SK-N-SH (cell line): ENCODE results near the gene KLLN.

Source experiments
- CHD2 ChIP-seq: fragments of 150-350 bp; IDR thresholded peaks from 2 replicates; pipeline ENCODE4 v1.6.1; 2018; ENCODE audit warnings: low read length; ENCODE audit not compliant: partially characterized antibody
- EP300 ChIP-seq, 2 experiments: IDR thresholded peaks; 2 replicates each; pipeline versions ENCODE4 v1.4.0 to v1.6.1; 2012; ENCODE audit warnings: borderline replicate concordance in 1 of 2, low read depth in 1 of 2, low read length in 1 of 2
- EZH2phosphoT487 ChIP-seq: fragments of 200-600 bp; sonication (generic); IDR thresholded peaks from 2 replicates; pipeline ENCODE4 v1.6.1; 2017; ENCODE audit warnings: low read depth, mixed run types, mild to moderate bottlenecking, antibody characterized with exemption, moderate library complexity, borderline replicate concordance
- FOSL2 ChIP-seq: IDR thresholded peaks from 2 replicates; pipeline ENCODE4 v1.4.0; 2012; ENCODE audit warnings: low read depth, mild to moderate bottlenecking, moderate library complexity, borderline replicate concordance
- TEAD4 ChIP-seq: IDR thresholded peaks from 2 replicates; pipeline ENCODE4 v1.4.0; 2012; ENCODE audit warnings: mild to moderate bottlenecking, borderline replicate concordance; ENCODE audit not compliant: insufficient read depth
- USF1 ChIP-seq: IDR thresholded peaks from 2 replicates; pipeline ENCODE4 v1.4.0; 2012; ENCODE audit warnings: low read depth, borderline replicate concordance
- ZBTB33 ChIP-seq: IDR thresholded peaks from 2 replicates; pipeline ENCODE4 v1.4.0; 2012; ENCODE audit warnings: low read depth, borderline replicate concordance
- TF ChIP-seq, protein P1 (sequence below): fragments of 200-600 bp; sonication (generic); IDR thresholded peaks from 2 replicates; pipeline ENCODE4 v1.6.1; 2017; ENCODE audit warnings: antibody characterized with exemption, mild to moderate bottlenecking, moderate library complexity
- TF ChIP-seq, protein P2 (sequence below): fragments of 150-350 bp; IDR thresholded peaks from 2 replicates; pipeline ENCODE4 v1.6.1; 2017; ENCODE audit warnings: antibody characterized with exemption, low read length, low read depth, borderline replicate concordance
- TF ChIP-seq, protein P3 (sequence below): IDR thresholded peaks from 2 replicates; pipeline ENCODE4; 2012

GRCh38 chr10:87841186-87841585, 22.1 kb downstream of the KLLN start:
- TF ChIP-seq, protein P1, sequence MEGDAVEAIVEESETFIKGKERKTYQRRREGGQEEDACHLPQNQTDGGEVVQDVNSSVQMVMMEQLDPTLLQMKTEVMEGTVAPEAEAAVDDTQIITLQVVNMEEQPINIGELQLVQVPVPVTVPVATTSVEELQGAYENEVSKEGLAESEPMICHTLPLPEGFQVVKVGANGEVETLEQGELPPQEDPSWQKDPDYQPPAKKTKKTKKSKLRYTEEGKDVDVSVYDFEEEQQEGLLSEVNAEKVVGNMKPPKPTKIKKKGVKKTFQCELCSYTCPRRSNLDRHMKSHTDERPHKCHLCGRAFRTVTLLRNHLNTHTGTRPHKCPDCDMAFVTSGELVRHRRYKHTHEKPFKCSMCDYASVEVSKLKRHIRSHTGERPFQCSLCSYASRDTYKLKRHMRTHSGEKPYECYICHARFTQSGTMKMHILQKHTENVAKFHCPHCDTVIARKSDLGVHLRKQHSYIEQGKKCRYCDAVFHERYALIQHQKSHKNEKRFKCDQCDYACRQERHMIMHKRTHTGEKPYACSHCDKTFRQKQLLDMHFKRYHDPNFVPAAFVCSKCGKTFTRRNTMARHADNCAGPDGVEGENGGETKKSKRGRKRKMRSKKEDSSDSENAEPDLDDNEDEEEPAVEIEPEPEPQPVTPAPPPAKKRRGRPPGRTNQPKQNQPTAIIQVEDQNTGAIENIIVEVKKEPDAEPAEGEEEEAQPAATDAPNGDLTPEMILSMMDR: no peak
- TF ChIP-seq EP300 (IDR thresholded peaks at IDR 0.05; ENCODE audit: borderline replicate concordance in 1 of 2, low read depth in 1 of 2, low read length in 1 of 2) (no peak), ZBTB33 (no peak), TEAD4 (no peak), CHD2 (no peak), EZH2phosphoT487 (no peak), USF1 (no peak), FOSL2 (no peak)
- TF ChIP-seq, protein P2, sequence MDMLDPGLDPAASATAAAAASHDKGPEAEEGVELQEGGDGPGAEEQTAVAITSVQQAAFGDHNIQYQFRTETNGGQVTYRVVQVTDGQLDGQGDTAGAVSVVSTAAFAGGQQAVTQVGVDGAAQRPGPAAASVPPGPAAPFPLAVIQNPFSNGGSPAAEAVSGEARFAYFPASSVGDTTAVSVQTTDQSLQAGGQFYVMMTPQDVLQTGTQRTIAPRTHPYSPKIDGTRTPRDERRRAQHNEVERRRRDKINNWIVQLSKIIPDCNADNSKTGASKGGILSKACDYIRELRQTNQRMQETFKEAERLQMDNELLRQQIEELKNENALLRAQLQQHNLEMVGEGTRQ: no peak
- TF ChIP-seq, protein P3, sequence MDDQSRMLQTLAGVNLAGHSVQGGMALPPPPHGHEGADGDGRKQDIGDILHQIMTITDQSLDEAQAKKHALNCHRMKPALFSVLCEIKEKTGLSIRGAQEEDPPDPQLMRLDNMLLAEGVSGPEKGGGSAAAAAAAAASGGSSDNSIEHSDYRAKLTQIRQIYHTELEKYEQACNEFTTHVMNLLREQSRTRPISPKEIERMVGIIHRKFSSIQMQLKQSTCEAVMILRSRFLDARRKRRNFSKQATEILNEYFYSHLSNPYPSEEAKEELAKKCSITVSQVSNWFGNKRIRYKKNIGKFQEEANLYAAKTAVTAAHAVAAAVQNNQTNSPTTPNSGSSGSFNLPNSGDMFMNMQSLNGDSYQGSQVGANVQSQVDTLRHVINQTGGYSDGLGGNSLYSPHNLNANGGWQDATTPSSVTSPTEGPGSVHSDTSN: no peak
